ENCODE results near the gene TBC1D14.

The TBC1D14 gene

DNA sequence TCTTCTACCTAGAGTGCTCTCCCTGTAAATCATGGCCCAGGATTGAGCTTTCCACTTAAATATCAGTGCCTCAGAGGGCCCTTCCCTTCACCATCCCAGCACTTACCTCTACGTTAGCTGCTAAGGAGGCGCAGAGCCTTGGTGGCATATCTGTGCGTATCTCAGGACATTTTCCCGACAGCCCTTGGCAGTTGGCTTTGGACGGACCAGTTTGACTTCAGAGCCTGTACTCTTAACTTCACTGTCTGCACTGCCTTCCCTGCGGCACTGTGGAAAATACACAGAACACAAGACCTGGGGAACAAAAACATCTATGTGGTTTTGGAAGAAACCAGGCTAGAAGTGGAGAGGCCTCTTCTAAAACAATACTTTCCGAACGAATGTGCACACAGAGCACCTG is 135.9 kb downstream of the TBC1D14 start:
- peak overlapping the region; percentile 100 for H3K4me3 ChIP-seq
- no peak for DNase-seq (ENCODE audit: low spot score)

DNA sequence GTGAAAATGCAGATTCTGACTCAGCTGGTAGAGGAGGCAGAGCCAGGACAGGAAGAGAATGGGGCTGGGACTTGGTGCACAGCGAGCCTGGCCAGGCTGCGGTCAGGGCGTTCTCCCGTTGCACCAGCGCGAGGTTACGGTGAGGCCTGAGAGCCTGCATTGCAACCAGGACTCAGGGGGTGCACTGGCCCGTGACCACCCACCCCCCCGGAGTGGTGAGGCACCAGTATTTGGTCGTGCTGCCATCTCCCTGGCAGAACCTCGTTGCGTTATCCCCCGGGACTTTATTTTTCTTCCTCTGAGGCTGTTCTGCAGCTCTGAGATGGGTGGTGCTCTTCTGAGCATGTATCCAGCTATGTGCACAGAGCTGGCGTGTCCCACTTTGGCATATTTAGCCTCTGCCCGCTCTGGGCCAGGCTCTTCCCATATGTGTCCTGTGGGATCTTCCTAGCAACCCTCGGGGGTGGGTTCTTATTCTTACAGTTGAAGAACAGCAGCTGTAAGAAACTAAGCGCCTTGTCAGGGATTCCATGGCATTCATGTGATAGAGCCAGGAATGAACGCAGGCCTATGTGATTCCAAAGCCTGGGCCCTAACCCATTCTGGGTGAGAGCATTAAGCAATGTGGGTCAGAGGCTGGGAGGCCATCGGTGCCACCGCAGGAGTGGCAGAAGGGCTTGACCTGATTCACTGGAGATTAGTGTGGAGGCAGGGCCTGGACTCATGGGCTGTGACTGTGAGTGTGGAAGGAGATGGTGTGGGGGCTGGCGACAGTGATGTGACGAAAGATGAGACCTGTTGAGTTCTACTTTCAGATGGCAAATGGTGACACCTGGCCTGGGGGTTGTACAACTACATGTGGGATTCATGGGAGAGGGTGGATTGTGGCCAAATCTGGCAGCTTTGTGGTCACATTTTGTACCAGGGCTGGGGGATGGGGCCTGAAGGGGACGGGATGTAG is 136.6 kb downstream of the TBC1D14 start:
- DNase-seq (ENCODE audit: low spot score): no peak
- TF ChIP-seq, protein P1, sequence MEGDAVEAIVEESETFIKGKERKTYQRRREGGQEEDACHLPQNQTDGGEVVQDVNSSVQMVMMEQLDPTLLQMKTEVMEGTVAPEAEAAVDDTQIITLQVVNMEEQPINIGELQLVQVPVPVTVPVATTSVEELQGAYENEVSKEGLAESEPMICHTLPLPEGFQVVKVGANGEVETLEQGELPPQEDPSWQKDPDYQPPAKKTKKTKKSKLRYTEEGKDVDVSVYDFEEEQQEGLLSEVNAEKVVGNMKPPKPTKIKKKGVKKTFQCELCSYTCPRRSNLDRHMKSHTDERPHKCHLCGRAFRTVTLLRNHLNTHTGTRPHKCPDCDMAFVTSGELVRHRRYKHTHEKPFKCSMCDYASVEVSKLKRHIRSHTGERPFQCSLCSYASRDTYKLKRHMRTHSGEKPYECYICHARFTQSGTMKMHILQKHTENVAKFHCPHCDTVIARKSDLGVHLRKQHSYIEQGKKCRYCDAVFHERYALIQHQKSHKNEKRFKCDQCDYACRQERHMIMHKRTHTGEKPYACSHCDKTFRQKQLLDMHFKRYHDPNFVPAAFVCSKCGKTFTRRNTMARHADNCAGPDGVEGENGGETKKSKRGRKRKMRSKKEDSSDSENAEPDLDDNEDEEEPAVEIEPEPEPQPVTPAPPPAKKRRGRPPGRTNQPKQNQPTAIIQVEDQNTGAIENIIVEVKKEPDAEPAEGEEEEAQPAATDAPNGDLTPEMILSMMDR (IDR thresholded peaks at IDR 0.05): no peak
- no peak overlapping the region for H3K27ac ChIP-seq
- H3K4me3 ChIP-seq: peak overlapping the region; percentile 100

More for the DNA sequence above, 135.9 kb downstream of the TBC1D14 start:
- TF ChIP-seq, protein P1 (IDR thresholded peaks at IDR 0.05): no peak
- H3K27ac ChIP-seq: no peak overlapping the region

DNA sequence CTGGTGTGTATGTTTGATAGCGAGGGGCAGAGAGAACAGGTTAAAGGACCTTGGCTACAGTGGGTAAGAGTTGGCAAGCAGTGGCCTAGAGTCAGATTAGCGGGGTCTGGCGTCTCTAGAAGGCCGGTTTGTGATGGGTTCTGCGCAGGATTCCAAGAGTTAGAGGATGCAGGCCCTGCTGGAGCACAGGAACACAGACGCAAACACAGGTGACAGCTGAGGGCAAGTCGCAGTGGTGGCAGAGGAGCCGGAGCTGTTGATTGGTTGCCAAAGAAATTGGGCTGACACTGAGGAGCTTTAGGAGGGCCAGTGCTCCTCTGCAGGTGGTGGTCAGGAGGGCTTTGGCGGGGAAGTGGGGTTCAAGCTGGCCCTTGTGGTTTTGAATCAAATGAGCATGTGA is 137.3 kb downstream of the TBC1D14 start:
- Histone ChIP-seq H3K4me3 (no peak overlapping the region), H3K27ac (no peak overlapping the region)
- DNase-seq (ENCODE audit: low spot score): no peak
- TF ChIP-seq, protein P1 (IDR thresholded peaks at IDR 0.05): no peak

DNA sequence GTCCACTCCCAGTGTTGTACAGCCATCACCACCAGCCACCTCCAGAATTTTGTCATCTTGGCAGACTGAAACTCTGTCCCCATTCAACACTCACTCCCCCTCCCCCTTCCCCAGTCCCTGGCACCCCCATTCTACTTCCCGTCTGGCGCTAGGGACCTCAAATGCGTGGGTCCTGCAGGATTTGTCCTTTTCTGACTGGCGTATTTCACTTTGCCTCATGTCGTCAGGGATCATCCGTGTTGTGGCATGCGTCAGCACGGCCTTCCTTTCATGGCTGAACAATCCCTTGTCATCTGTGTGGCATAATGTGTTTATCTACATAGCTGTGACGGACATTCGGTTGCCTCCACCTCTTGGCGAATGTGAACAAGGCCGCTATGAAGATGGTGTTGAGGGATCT is 139.0 kb downstream of the TBC1D14 start:
- TF ChIP-seq, protein P1 (IDR thresholded peaks at IDR 0.05): no peak
- DNase-seq (ENCODE audit: low spot score): no peak
- Histone ChIP-seq H3K4me3 (no peak overlapping the region), H3K27ac (no peak overlapping the region)

DNA sequence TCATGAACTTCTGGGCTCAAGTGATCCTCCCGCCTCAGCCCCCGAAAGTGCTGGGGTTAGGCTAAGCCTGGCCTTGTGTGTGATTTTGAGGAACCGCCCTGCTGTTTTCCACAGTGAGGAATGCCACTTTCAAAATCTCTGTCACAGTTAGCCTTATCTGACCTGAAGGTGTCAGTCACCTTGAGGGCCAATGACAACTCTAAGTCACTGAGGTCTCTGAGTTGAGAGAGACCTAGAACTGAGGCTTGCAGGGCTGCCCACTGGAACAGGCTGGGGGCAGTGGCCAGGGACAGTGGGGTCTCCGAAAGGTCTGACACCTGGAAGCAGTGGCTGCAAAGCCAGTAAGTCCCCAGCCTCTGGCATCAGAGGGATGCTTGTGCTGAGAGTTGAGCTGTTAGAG is 139.7 kb downstream of the TBC1D14 start:
- TF ChIP-seq, protein P1 (IDR thresholded peaks at IDR 0.05): no peak
- Histone ChIP-seq H3K4me3 (no peak overlapping the region), H3K27ac (no peak overlapping the region)
- DNase-seq (ENCODE audit: low spot score): no peak

DNA sequence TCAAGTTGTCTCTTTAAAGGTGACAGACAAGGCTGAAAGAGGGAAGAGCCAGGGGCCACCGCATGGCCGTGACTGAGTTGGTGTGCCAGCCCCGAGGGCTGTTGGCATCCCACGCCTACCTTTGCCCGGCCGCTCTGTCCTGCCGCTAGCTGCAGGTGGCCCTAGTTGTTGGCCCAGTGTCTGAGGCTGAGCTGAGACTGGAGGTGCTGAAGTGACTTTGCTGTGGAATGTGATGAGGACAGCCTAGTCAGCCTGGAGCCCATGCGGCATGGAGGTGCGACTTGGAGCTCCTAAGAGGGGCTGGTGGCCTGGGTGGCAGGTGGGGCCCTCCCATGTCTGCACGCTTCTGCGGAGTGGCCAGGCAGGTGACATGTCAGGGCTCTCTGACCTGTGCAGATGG is 140.1 kb downstream of the TBC1D14 start:
- Histone ChIP-seq H3K4me3 (no peak overlapping the region), H3K27ac (no peak overlapping the region)
- TF ChIP-seq, protein P1 (IDR thresholded peaks at IDR 0.05): no peak
- DNase-seq (ENCODE audit: low spot score): no peak
